ENCODE measurements around the gene CACNA1D.

Gene CACNA1D

DNA sequence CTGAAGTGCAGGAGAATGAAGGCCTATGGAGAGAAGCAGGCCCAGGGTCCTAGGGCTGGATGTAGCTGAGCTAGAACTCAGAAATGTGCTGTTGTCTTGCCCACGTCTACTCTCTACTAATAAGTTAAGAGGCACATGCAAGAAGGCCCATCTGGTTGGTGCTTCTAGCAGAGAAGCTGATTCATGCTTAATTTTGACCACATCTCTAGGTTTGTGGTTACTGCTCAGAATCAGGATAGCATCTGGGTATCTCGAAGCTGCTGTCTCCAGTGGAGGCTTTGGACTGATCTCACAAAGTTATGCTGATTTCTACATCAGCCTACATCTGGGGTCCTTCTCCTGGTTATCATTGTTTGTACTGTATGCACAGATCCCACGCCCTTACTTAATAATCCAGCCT, 87.3 kb downstream of the CACNA1D start:
- DNase-seq: no peak

DNA sequence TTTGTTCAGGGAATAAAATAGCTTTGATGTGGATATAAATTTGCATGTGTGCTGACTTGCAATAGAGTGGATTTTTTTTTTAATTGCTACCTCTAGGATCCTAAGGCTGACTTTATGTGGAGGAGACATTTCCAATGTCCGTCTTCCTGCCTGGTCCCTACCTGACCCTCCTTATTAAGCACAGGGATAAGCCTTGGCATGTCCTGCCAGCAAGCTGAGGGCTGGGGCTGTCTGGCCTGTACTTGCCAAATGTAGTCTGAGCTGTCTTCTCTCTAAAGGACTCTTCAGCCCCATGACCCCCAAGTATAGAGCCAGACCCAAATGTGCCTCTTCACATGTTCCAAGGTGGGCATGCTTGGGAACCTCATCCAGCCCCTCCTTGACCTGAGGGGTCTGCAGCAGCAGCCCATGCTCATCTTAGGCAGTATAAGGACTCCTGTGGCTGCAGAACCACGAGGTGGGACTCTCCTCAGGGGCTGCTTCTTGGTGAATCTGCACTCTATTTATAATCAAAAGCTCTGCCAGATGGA, 88.8 kb downstream of the CACNA1D start:
- no peak for DNase-seq

DNA sequence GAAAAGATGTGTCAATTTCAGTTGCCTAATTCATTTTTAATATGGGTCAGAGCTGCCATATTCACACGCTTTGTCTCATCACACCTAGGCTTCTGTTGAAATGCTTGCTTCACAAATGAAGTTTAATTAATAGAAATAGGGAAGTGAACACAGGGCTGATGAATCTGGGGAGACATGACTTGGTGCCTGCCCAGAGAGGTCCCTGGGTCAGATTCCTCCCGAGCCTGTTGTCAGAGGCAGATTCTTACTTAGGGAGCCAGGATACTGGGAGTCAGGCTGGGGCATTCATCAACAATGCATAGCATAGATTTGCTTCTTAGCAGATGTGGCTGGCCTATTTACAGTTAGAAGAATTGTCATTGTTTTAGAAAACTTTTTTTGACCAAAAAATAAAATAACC, 90.6 kb downstream of the CACNA1D start:
- DNase-seq: no peak

DNA sequence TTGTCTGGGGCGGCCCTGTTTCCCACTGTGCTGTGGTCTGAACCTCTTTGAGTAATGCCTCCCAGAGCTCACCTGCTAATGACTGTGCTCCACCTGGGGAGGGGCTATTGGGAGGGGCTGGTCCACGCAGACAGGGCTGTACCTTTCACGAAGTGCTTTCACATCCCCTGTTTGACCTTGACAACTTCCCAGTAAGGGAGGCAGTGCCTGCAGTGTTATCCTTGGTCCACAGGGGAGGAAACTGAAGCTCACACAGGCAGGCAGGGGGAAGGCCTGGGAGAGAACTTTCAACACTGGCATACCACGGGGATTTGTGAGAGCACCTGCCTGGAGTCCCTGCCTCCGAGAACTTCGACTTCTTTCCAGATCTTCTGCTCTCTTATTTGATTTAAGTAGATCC, 91.2 kb downstream of the CACNA1D start:
- DNase-seq: no peak

DNA sequence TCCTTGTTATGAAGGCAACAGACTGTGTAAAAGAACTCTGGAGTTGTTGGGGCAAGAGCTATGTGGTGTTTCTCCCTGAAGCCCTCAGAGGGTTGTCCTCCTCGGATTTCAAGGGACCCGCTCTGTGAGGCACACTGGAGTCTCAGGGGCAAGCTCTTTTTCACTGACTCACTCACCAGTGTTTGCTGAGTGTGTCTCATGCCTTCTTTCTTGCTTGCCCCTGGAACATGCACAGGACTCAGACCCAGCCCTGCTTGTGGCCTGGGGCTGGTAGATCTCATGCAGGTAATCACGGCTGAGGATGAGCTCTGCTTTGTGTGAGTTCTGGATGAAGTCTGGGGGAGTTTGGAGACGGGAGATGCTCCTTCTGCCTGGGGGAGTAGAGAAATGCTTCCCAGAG, 93.7 kb downstream of the CACNA1D start:
- no peak for DNase-seq

DNA sequence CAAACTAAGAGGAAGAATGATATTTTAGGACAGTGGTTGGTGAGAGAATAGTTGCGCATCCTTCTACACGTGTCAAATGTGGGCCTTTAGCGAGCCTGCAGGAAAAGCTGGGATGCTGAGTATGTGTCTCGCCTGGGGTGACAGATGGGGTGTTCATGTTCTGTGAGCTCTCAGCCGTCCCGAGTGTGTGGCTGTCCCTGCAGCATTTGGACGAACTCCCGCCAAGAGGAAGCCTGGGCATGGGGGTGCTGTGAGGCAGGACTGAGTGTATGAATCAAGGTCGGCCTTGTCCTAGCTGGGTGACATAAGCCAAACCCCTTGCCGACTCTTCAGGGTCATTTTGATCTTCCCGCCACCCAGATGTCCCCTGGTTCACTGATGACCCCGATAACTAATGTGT, 94.8 kb downstream of the CACNA1D start:
- no peak for DNase-seq

DNA sequence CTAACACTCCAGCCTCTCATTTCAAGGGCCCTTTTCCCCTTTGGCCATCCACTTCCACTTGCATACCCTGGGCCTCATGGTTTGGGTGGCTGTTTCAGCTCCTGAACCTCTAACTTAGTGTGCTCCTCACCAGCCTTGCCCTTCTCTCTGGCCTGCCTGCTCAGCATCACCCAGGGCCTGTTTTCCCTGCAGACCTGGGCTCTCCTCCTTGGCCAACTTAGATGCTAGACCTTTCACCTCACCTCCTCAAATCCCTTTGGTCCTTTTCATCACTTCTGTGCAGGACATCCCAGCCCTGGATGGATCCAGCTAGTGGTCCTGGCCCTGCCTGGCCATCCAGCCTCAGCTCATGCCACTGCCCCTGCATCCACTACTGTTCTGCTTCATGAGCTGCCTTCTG, 95.4 kb downstream of the CACNA1D start:
- DNase-seq: no peak

DNA sequence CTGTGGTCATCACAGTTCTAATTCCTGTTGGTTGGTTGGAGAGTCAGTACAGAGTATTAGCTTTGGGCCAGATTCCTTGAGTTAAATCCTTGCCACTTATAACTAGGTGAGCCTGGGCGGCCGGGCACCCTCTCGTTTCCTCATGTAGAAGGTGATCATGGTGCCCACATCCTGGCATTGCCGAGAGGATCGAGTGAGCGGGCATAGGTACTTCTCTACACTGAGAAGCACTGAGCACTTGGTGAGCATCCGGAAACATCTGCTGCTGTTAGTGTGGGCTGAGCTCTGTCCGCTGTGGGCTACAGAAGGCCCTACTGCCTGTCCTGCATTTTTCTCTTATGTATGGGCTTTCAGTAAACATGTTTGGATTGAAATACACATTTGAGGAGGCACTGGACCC, 96.2 kb downstream of the CACNA1D start:
- DNase-seq: no peak

DNA sequence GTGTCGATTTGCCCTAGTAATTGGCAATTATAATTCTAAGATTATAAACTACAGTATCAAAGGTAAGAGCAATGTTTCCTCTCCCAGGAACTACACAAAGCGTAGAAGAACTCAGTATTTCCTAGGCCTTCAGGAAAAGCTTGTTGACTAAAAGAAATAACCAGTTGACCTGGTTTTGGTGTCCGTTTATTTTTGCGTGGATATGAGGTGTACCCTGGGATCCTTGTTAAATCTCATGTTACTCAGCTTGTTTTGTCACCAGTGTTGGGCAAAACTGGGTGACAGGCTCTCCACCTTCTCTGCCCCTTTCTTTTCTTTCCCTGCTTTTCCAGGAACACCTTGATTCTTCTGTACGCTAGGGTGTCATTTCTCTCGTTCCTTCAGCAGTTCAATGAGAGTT, 97.2 kb downstream of the CACNA1D start:
- DNase-seq: no peak

DNA sequence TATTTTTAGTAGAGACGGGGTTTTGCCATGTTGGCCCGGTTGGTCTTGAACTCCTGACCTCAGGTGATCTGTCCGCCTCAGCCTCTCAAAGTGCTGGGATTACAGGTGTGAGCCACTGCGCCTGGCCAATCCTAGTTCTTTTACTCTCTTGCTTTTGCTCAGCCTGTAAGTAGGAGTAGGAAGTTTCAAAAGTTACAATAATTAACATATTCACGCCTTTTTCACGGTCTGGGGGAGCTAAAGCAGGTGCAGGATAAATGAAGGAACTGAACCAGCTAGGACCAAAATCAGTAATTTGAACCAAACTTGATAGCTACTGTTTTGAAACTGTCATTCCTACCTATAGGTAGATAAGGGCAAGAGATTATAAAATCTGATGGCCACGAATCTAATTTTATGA, 98.5 kb downstream of the CACNA1D start:
- no peak for DNase-seq

DNA sequence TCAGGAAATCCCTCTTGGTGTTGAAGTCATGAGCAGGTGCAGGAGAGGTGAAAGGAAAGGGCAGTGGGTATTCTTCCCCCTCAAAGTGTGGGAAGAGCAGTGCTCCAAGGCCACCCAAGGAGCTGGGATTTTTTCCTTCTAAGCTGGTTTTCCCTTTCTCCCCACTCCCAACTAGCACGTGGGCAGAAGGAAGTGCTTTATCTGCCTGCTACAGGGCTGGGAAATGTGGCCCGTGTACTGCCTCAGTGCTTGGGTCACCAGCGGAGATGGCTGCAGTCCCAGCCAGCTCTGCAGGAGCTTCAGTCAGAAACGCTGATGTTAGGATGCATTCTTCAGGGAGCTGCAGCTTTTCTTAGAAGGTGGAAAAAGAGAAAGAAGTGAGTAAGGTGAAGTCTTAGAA, 99.2 kb downstream of the CACNA1D start:
- no peak for DNase-seq

DNA sequence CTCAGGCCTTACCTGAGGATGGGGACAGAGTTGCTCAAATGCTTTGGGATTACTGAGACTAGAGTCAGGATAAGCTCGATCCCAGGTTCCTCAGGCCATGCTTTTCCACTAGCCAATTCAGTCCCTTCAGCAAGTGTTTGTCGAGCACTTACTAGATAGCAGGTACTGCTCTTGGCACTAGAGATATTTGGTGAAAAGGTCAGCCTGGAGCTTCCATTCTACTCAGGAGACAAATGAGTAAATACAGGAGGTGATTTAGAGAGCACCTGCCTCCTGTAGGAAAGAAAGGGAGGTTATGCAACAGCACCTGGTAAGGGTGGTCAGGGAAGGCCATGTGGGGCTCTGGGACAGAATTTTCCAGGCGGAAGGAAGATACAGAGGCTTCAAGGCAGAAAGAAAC, 99.9 kb downstream of the CACNA1D start:
- DNase-seq: no peak

DNA sequence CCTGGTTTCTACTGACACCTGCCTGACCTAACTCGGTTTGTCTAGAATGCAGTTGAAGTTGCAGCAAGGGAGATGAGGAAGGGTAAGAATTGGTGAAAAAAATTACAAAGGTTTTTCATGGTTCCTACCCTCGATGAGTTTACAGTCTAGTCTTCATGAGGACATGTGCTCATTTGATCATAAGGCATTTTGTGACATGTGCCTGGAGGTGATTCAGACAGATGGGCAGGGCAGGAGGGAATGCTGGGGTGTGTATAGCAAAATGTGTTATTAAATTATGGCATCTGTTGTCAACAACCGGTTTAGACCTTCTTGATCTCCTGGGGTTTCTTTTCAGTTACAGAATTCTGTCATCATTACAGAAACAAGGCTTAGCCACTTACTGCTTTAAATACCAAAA, 101.2 kb downstream of the CACNA1D start:
- no peak for DNase-seq

DNA sequence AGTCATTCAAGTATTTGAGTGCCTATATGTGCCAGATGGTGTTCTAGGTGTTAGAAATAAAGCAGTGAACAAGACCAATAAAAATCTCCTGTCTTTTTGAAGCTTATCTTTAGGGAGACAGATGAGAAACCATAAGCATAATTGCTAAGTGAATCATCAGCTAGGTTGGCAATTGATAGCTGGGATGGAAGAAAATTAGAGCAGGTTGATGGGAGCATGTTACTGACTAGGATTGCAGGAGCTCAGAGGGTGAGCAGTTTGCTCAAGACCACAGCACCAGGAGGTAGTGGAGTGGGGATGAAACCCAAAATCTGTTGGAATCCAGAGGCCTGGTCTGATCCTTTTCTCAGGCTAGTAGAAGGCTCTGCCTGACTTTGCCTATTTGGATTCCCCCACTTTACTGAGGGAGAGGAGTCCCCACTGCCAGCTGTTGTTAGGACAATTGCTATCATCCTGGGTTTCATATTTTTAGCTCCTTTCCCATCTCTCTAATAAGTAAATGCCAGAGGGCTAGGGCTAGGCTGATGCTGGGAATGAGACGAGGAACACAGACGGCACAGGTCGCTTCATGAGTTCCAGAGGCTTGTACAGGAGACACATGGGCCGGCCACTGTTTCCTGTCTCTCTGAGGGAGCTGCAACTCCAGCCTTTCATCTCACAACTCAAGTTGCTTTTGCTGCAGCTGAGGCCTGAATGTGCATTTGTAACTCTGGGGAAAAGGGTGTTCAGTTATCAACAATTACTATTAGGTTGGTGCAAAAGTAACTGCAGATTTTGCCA, 102.9 kb downstream of the CACNA1D start:
- no peak for DNase-seq

DNA sequence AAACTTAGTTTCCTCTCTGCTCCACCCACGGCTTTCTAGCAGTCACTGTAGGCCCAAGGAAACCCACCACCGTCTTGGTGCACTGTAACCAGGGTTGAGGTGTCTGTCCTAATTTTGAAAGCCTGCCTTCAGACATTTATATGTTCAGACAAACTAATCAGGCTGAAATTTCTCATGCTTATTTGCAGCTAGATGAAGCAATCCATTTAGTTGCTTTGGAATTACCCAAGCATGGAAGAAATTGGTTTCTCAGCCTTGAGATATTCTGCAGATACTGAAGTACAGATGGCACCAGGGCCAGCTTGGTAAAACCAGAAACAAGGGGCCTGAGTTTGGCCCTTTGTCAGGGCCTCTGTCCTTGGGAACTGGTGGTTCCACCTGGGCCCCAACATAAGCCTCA, 105.4 kb downstream of the CACNA1D start:
- DNase-seq: no peak

DNA sequence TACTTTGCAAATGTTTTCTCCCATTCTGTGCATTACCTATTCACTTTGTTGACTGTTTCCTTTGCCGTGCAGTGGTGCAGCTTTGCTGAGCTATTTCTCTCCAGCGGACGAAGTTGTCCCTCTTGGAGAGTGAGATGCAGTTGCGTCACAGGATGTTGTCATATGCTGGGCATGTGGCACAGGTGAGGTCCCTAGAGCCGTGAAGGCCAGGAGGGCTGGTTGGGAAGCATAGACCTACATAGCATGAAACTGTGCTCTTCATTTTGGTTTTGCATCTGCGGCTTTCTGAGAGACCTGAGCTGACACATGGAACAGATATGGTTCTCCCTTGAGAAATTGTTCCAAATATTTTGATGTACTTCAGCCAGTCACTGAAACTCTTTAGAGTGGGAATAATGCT, 108.5 kb downstream of the CACNA1D start:
- no peak for DNase-seq

DNA sequence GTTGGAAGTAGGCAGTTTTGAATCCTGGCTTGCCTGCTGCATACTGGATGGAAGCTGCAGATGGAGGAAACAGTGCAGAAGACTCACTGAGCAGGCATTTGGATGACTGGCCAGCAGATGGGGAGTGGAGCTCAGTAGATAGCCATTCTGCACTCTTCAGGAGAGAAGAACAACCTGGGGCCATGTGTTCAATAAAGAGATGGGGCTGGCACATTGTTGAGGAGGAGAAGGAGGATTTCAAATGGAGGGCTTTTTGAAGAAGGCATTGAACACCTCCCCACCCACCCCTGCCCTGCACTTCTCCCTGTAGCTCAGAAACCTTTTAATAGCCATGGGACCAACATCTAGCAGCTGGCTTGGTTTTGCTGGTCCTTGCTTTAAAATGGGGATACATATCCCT, 109.8 kb downstream of the CACNA1D start:
- DNase-seq: no peak

DNA sequence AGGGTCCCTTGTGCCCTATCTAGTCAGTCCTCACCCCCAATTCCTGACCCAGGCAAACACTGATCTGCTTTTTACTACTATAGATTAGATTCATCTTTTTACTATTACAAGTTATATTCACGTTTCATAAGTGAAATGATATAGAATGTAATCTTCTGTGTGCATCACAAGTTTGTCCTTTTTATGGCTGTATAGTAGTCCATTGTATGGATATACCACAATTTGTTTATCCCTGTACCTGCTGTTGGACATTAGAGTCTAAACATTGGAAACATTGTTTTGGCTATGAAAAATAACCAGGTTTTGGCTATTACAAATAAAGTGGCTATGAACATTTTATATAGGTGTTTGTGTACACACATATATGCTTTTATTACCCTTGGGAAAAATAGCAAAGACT, 112.4 kb downstream of the CACNA1D start:
- no peak for DNase-seq

DNA sequence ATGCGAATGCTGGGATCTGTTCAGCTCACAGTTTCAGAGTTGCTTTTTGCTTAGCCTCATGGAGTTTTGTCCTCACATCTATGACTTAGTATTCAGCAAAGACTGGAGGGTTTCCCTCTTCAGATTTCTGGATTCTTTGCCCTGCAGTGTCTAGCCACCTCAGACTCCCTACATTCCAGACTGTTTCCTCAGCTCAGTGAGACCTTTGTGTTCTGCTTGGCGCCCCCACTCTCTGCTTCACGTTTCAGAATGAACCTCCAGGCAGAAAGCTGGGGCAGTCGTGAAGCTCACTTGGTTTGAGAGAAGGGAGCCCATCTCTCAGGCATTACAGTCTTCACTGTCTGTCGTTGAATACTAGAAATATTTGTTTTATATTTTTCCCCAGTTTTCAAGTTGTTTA, 118.1 kb downstream of the CACNA1D start:
- DNase-seq: no peak

DNA sequence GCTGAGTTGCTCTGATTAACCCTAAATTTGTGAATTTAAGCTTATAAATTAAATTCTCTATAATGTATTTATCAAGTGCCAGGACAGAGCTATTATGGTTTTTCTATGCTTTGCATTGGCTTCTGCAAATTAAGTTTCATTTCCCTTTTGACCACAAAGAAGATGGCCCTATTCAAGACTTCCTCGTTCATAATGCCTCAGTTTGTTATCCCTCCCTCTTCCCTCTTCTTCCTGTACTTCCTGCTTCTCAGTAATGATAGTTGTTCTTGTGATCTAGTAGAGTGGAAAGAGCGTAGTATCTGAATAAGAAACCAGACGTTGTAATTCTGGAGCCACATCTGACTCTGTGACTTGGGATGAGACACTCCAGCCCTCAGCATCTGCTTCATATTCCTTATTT, 118.7 kb downstream of the CACNA1D start:
- DNase-seq: no peak

DNA sequence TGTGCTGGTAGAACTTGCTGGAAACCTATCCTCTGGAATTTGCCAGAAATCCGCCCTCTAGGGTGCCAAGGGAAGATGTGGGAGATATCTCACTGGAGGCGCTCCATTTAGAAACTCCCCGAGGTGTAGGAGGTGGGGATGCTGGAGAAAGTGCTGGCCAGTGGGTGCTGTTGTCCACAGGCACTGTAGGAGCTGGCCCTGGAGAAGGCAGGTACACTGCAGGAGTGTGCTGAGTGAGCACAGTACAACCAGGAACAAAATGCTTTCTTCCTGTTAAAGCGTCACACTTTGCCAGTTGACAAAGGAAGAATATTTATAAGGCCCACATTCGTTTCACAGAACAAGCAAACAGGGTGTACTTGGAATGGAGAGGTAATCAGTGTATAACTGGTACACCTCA, 119.9 kb downstream of the CACNA1D start:
- DNase-seq: no peak

DNA sequence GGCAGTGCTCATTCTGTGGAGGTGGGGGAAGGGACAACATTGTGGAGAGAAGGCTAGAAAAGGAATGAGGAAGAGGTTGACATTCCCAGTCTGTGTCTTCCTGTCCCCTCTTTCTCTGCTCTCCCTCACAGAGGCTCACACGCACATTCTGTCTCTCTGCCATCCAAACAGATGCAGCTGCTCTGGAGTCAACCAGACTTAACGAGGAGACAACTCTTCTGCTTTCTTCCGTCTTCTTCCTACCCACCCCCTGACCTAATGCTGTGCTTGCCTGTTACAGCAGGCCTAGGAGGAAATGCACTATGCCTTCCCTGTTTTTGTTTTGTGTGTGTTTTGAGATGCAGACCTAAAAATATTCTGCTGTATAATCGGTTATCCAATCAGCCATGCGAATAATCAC, 121.9 kb downstream of the CACNA1D start:
- DNase-seq: no peak

DNA sequence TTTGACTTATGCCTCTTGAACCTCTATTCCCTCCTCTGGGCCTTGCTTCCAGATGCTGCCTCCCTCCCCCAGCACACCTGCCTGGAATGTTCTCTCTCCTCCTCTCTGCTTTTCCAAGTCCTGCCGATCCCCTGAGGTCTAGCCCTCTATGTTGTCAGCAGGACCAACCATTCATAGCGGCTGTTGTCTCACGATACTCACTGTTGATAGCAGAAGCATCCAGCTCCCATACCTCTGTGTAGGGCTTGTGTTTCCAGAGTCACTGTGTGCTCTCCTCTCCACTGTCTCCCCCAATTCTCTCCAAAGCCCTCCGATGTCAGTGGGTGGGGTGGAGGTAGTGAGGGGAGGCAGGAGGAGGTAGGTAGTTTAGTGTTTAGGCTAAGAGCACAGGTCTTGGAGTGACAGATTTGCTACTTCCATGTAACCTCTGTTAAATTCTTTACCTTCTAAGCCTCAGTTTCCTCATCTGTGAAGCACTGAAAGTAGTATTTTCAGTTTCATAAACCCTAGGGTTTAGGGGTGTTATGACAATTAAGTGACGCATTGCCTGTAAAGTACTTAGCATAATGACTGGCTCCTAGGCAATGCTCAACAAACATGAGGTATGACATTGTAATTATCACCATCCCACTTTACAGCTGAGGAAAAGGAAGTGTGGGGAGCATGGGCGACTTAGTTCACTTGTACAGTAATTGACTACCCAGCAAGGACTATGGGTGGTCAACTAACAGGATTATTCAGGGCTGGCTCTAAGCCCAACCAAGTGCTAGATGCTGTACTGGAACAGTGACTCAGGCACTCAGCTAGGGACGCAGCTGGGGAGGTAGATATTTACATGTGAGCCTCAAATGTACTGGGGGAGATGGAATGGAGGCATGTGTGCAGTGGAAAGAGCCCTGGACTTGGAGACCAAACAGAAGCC, 122.8 kb downstream of the CACNA1D start:
- DNase-seq: no peak

DNA sequence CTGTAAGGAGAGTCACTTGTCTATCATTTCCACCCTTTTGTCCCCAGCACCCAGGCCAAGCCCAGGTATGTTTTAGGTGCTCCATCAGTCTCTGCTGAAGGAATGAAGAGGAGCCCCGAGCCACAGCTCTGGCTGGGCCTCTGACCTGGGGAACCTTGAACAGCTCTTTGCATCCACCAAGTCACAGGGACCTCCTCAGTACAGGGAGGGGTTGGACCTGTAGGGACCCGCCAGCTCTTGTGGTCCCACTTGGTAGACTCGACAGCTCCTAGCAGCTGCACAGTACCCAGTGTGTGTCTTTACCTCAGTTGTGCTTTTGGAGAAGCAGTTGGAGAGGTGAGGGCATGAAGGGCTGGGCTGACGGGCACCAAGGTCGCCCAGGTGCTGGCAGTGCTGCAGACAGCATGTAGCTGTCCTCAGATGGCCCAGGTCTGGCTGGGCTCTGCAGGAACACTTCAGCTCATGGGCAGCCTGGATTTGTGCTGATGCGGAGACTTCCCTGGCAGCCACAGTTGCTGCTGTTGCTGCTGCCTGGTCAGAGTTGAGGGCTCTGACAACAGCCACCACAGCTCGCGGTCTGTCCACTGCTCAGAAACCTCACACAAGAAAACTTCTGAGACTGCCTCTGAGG, 123.6 kb downstream of the CACNA1D start:
- no peak for DNase-seq
